Measurements from ENCODE around the gene LZTS2.

LZTS2 gene

DNA sequence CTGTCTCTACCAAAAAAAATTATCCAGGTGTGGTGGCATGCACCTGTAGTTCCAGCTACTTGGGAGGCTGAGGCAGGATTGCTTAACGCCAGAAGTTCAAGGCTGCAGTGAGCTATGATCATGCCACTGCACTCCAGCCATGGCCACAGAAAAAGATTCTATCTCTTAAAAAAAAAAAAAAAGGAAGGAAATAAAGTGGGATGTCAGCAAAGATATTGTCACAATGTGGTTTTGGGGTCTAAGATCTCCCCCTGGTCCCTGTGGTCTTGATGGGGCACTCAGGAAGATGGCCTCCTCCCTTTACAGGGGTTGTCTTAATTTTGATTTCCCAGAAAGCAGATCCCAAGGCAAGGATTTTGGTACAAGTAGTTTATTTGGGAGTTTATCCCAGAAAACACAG, 54.7 kb downstream of the LZTS2 start:
- no peak for DNase-seq (ENCODE audit: low read depth)

DNA sequence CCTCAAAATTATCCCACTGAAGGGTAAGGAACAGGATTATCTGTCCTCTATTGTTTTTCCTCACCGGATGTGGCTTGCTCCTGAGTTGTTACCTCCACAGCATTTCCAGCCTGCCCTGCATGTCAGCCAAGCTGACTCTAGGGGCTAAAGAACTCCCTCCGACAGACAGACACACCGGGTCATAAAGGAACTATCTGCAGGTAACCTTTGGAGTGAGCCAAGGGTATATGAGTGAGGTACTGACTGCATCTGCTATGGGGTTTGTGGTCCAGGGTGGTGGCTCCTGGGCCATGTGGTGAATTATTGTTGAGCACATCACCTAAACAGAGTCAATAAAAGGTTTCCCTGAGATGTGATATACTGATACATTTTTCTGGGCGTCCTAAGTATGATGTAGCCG, 55.3 kb downstream of the LZTS2 start:
- DNase-seq (ENCODE audit: low read depth) = no peak

- DNase-seq (ENCODE audit: low read depth) = no peak
Measured at GRCh38 chr10:101055411-101055810, 55.8 kb downstream of the LZTS2 start.

GRCh38 chr10:101056365-101057151, 57.0 kb downstream of the LZTS2 start:
- no peak for DNase-seq (ENCODE audit: low read depth)

Data from CMK (cell line).